Activated T-helper 9 cell treated with anti-CD3 and anti-CD28 coated beads, Interleukin-2, amount 50 U/mL, for 16 hours (primary cell): Measurements from ENCODE around the gene HOXB1.

Experiments used
- DNase-seq: peaks from one replicate; pipeline ENCODE4 v3.0.0-alpha.2; 2020; ENCODE audit warnings: low read depth

Gene HOXB1

GRCh38 chr17:48554412-48555257, 23.8 kb upstream of the HOXB1 start:
- DNase-seq: no peak

DNA sequence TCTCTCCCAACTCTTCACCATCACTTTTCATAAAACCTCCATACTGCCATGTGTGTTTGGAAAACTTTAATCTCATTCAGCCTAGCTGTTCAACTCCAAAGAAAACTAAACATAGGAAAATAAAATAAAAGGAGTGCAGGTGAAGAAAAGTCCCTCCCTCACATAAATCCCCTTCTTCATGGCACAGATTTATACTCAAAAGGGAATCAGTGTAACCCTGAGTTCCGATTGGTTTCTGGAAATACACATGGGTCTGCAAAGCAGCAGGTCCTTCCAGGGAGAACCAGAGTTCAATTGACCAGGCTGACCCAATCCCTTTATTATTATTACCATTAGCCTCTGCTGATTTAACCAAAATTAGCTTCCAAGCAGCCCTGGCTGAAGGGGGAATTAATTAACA, 23.0 kb upstream of the HOXB1 start:
- no peak for DNase-seq

GRCh38 chr17:48553190-48553547, 22.4 kb upstream of the HOXB1 start:
- no peak for DNase-seq

- no peak for DNase-seq
Measured at GRCh38 chr17:48552466-48553189, 21.8 kb upstream of the HOXB1 start.

- no peak for DNase-seq
Measured at GRCh38 chr17:48551596-48552465, 21.0 kb upstream of the HOXB1 start.

GRCh38 chr17:48551214-48551555, 20.4 kb upstream of the HOXB1 start:
- DNase-seq: no peak

DNA sequence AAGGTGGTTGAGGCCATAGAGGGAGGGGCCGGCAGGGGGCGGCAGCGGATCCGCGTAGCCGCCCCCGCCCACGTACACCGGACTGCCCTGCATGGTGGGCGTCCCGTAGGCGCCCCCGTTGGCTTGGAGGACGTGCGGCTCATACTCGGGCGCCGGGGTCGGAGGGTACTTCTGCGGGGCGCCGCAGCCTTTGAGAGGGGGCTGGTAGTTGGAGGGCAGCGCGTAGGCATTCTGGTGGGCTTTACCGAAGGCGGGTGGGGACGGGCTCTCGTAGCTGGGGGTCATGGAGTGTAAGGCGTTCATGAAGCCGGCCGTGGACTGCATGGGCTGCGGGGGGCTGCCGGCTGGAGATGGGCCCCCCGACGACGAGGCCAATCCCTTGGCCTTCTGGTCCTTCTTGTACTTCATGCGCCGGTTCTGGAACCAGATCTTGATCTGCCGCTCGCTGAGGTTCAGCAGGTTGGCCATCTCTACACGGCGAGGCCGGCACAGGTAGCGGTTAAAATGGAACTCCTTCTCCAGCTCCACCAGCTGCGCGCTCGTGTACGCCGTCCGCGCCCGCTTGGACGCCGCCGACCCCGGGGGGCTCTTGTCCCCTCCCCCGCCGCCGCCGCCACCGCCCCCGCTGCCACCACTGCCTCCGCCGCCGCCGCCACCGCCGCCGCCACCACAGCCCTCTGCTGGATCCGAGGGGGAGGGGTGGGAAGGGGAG, 19.8 kb upstream of the HOXB1 start:
- no peak for DNase-seq

- DNase-seq: no peak
Measured at GRCh38 chr17:48549914-48550501, 19.2 kb upstream of the HOXB1 start.

- no peak for DNase-seq
Measured at GRCh38 chr17:48549281-48549630, 18.4 kb upstream of the HOXB1 start.

GRCh38 chr17:48548523-48549280, 17.9 kb upstream of the HOXB1 start:
- DNase-seq: no peak

GRCh38 chr17:48547808-48548522, 17.2 kb upstream of the HOXB1 start:
- DNase-seq: no peak

GRCh38 chr17:48546924-48547807, 16.4 kb upstream of the HOXB1 start:
- no peak for DNase-seq

GRCh38 chr17:48546137-48546923, 15.5 kb upstream of the HOXB1 start:
- DNase-seq: no peak

DNA sequence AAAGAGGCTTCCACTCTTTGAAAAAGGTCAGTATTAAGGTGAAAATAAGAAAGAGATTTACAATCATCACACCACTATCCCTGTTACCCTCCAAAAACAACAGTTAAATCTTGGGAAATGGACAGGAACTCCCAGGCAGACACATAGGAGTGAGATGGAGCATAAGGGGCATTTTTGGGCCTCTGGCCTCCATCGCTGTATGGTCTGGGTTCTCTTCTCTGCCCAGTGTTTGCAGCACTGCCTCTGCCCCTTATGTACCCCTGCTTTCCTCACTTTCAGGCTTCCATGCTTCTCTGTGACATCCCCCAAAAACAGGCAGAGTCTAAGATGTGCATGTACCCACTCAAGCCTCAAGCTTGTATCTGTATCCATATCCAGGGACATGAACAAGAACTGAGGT, 14.7 kb upstream of the HOXB1 start:
- DNase-seq: no peak

GRCh38 chr17:48545022-48545375, 14.2 kb upstream of the HOXB1 start, which contains the start of gene HOXB2:
HOXB2 (minus strand) TSS chr17:48545109; CDS start chr17:48544911, 198 bp downstream.
- no peak for DNase-seq

GRCh38 chr17:48544349-48545021, 13.7 kb upstream of the HOXB1 start:
- no peak for DNase-seq

DNA sequence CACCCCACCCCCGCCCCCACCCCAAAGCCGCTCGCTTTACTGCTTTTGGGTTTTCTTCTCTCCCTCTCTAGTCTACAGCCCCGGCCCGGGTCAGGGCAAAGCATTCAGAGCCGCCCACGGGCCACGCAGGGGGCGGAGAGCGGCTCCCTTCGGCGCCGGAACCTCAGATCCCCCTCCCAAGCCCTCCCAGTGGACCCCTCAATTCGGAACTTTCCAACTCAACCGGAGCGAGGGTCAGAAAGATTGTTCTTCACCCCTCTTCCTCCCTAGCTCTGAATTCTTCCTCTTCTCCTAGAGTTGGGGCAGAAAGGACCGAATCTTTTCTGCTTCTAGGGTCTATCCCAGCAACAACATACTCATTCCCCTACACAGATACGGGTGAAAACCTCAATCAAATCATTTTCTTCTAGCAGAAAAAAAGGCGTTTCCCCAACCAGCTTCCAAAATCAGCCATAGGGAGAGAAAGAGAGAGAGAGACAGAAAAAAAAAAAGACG, 13.1 kb upstream of the HOXB1 start:
- no peak for DNase-seq
